ENCODE measurements around the gene CD38.
A peak's percentile ranks its signal among the peaks of the same experiment; 100 is the strongest.

The CD38 gene

GRCh38 chr4:15737255-15737654 lies 40.9 kb upstream of the CD38 start:
- no peak for TF ChIP-seq CTCF (IDR thresholded peaks at IDR 0.05)
- H3K9me3 ChIP-seq: no peaks in the 10 kb centered on the region
- H3K36me3 ChIP-seq: peaks cover 100% of the 10 kb centered on the region
- no peak overlapping the region for H3K4me3 ChIP-seq (ENCODE audit: low read depth in 1 of 2, low read length in 1 of 2)
- no peaks in the 10 kb centered on the region for H3K27me3 ChIP-seq
- H3K4me1 ChIP-seq (ENCODE audit: control insufficient read depth in 1 of 2, insufficient read depth in 1 of 2, low read depth in 1 of 2, low read length in 1 of 2): peaks cover 0 to under 1% of the 10 kb centered on the region in 2 experiments
- peak overlapping the region; percentile 10 for H3K27ac ChIP-seq

- no peak overlapping the region for H3K4me3 ChIP-seq (ENCODE audit: low read depth in 1 of 2, low read length in 1 of 2)
- TF ChIP-seq CTCF (IDR thresholded peaks at IDR 0.05): no peak
- H3K9me3 ChIP-seq: no peaks in the 10 kb centered on the region
- no peaks in the 10 kb centered on the region for H3K27me3 ChIP-seq
- peak overlapping the region; percentile 35 for H3K27ac ChIP-seq
- H3K4me1 ChIP-seq (ENCODE audit: control insufficient read depth in 1 of 2, insufficient read depth in 1 of 2, low read depth in 1 of 2, low read length in 1 of 2): peaks cover 1 to 10% of the 10 kb centered on the region in 2 experiments
- peaks cover 99% of the 10 kb centered on the region for H3K36me3 ChIP-seq
Measured at GRCh38 chr4:15738877-15739276, 39.3 kb upstream of the CD38 start.

- Histone ChIP-seq H3K27me3 (no peaks in the 10 kb centered on the region), H3K4me1 (ENCODE audit: control insufficient read depth in 1 of 2, insufficient read depth in 1 of 2, low read depth in 1 of 2, low read length in 1 of 2) (peaks cover 9 to 18% of the 10 kb centered on the region in 2 experiments), H3K36me3 (peaks cover 84% of the 10 kb centered on the region), H3K4me3 (ENCODE audit: low read depth in 1 of 2, low read length in 1 of 2) (no peak overlapping the region), H3K27ac (no peak overlapping the region), H3K9me3 (no peaks in the 10 kb centered on the region)
- TF ChIP-seq CTCF (IDR thresholded peaks at IDR 0.05): no peak
Measured at GRCh38 chr4:15740764-15741404, 37.2 kb upstream of the CD38 start.

GRCh38 chr4:15742083-15742582 lies 36.0 kb upstream of the CD38 start:
- Histone ChIP-seq H3K9me3 (no peaks in the 10 kb centered on the region), H3K27ac (peak overlapping the region; percentile 57), H3K4me1 (ENCODE audit: control insufficient read depth in 1 of 2, insufficient read depth in 1 of 2, low read depth in 1 of 2, low read length in 1 of 2) (peaks cover 9 to 18% of the 10 kb centered on the region in 2 experiments), H3K27me3 (no peaks in the 10 kb centered on the region), H3K36me3 (peaks cover 81% of the 10 kb centered on the region), H3K4me3 (ENCODE audit: low read depth in 1 of 2, low read length in 1 of 2) (no peak overlapping the region)
- no peak for TF ChIP-seq CTCF (IDR thresholded peaks at IDR 0.05)

- Histone ChIP-seq H3K27me3 (no peaks in the 10 kb centered on the region), H3K9me3 (no peaks in the 10 kb centered on the region), H3K4me3 (ENCODE audit: low read depth in 1 of 2, low read length in 1 of 2) (no peak overlapping the region), H3K27ac (peak overlapping the region; percentile 57), H3K36me3 (peaks cover 79% of the 10 kb centered on the region), H3K4me1 (ENCODE audit: control insufficient read depth in 1 of 2, insufficient read depth in 1 of 2, low read depth in 1 of 2, low read length in 1 of 2) (peaks cover 9 to 18% of the 10 kb centered on the region in 2 experiments)
- TF ChIP-seq CTCF (IDR thresholded peaks at IDR 0.05): no peak
Measured at GRCh38 chr4:15742637-15743036, 35.5 kb upstream of the CD38 start.
